Measurements from ENCODE around the gene HIGD1C. TPM values are rescaled to one million over a fixed set of nuclear protein-coding genes. Genes with fewer than 3 reads are reported as not detected.
"Not testable (repeated sequence)": the region's sequence is repeated elsewhere in the genome, so short reads cannot be mapped to it uniquely, and the experiment has no call there.

The HIGD1C gene
- total RNA-seq, 2 donors from 2014 or later: not detected

DNA sequence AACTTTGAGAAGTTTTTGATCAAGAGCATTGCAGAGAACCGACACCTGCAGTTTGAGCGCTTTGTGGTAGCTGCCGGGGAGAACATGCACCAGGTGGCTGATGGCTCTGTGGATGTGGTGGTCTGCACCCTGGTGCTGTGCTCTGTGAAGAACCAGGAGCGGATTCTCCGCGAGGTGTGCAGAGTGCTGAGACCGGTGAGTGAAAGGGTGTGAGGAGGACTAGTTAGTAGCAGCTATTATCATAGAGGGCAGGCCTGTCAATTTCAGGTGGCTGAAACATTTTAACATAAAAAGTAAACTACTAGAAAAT, 27.0 kb upstream of the HIGD1C start:
- H3K4me1 ChIP-seq: peaks cover 7% of the 10 kb centered on the region

GRCh38 chr12:50925920-50926319, 26.4 kb upstream of the HIGD1C start:
- Histone ChIP-seq H3K36me3 (no peaks in the 10 kb centered on the region), H3K9me3 (no peaks in the 10 kb centered on the region), H3K4me1 (peaks cover 7% of the 10 kb centered on the region), H3K4me3 (peak overlapping the region; percentile 56), H3K9ac (ENCODE audit: low read depth in 2 of 2, low read length in 2 of 2) (peak overlapping the region; percentile 65 to 98), H3K27ac (peak overlapping the region; percentile 92), H3K27me3 (no peaks in the 10 kb centered on the region)
- TF ChIP-seq, protein P1, sequence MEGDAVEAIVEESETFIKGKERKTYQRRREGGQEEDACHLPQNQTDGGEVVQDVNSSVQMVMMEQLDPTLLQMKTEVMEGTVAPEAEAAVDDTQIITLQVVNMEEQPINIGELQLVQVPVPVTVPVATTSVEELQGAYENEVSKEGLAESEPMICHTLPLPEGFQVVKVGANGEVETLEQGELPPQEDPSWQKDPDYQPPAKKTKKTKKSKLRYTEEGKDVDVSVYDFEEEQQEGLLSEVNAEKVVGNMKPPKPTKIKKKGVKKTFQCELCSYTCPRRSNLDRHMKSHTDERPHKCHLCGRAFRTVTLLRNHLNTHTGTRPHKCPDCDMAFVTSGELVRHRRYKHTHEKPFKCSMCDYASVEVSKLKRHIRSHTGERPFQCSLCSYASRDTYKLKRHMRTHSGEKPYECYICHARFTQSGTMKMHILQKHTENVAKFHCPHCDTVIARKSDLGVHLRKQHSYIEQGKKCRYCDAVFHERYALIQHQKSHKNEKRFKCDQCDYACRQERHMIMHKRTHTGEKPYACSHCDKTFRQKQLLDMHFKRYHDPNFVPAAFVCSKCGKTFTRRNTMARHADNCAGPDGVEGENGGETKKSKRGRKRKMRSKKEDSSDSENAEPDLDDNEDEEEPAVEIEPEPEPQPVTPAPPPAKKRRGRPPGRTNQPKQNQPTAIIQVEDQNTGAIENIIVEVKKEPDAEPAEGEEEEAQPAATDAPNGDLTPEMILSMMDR (IDR thresholded peaks at IDR 0.05): no peak
- intact Hi-C loops (cut with DNase I): no loop called here
- DNase-seq: no peak

More for the DNA sequence above, 27.0 kb upstream of the HIGD1C start:
- intact Hi-C loops (cut with DNase I): no loop called here
- peak overlapping the region; percentile 92 for H3K27ac ChIP-seq
- H3K27me3 ChIP-seq: no peaks in the 10 kb centered on the region
- no peaks in the 10 kb centered on the region for H3K9me3 ChIP-seq
- peak overlapping the region; percentile 65 to 98 for H3K9ac ChIP-seq (ENCODE audit: low read depth in 2 of 2, low read length in 2 of 2)
- peak; percentile 45 for DNase-seq
- H3K4me3 ChIP-seq: peak overlapping the region; percentile 56
- H3K36me3 ChIP-seq: no peaks in the 10 kb centered on the region
- TF ChIP-seq, protein P1 (IDR thresholded peaks at IDR 0.05): no peak

- peak overlapping the region; percentile 56 for H3K4me3 ChIP-seq
- intact Hi-C loops (cut with DNase I): no loop called here
- peaks cover 12% of the 10 kb centered on the region for H3K4me1 ChIP-seq
- no peaks in the 10 kb centered on the region for H3K36me3 ChIP-seq
- H3K27ac ChIP-seq: peak overlapping the region; percentile 92
- H3K27me3 ChIP-seq: no peaks in the 10 kb centered on the region
- TF ChIP-seq, protein P1 (IDR thresholded peaks at IDR 0.05): no peak
- DNase-seq: no peak
- H3K9me3 ChIP-seq: no peaks in the 10 kb centered on the region
- peak overlapping the region; percentile 51 to 66 for H3K9ac ChIP-seq (ENCODE audit: low read depth in 2 of 2, low read length in 2 of 2)
These were observed 25.9 kb upstream of the HIGD1C start for GRCh38 chr12:50926415-50926814.

GRCh38 chr12:50926932-50927331, 25.4 kb upstream of the HIGD1C start:
- H3K9me3 ChIP-seq; intact Hi-C loops (cut with DNase I); H3K36me3 ChIP-seq; H3K27me3 ChIP-seq: not testable (repeated sequence)
- peak overlapping the region; percentile 92 for H3K27ac ChIP-seq
- peak overlapping the region in 1 of 2 donors; percentile 66 for H3K9ac ChIP-seq (ENCODE audit: low read depth in 2 of 2, low read length in 2 of 2)
- DNase-seq: peak; percentile 83
- peak overlapping the region; percentile 56 for H3K4me3 ChIP-seq
- H3K4me1 ChIP-seq: peaks cover 12% of the 10 kb centered on the region

GRCh38 chr12:50927356-50927755, 25.0 kb upstream of the HIGD1C start:
- no peaks in the 10 kb centered on the region for H3K27me3 ChIP-seq
- peak overlapping the region; percentile 92 for H3K27ac ChIP-seq
- intact Hi-C loops (cut with DNase I): no loop called here
- H3K4me1 ChIP-seq: peaks cover 12% of the 10 kb centered on the region
- DNase-seq: no peak
- peak overlapping the region in 1 of 2 donors; percentile 66 for H3K9ac ChIP-seq (ENCODE audit: low read depth in 2 of 2, low read length in 2 of 2)
- TF ChIP-seq, protein P1 (IDR thresholded peaks at IDR 0.05): no peak
- no peaks in the 10 kb centered on the region for H3K36me3 ChIP-seq
- H3K4me3 ChIP-seq: peak overlapping the region; percentile 56
- H3K9me3 ChIP-seq: no peaks in the 10 kb centered on the region

- intact Hi-C loops (cut with DNase I): no loop called here
- TF ChIP-seq, protein P1 (IDR thresholded peaks at IDR 0.05): no peak
- Histone ChIP-seq H3K9me3 (no peaks in the 10 kb centered on the region), H3K27ac (peak overlapping the region; percentile 92), H3K9ac (ENCODE audit: low read depth in 2 of 2, low read length in 2 of 2) (peak overlapping the region in 1 of 2 donors; percentile 66), H3K27me3 (no peaks in the 10 kb centered on the region), H3K4me3 (peak overlapping the region; percentile 56), H3K36me3 (no peaks in the 10 kb centered on the region), H3K4me1 (peaks cover 12% of the 10 kb centered on the region)
- DNase-seq: no peak
These were observed 24.5 kb upstream of the HIGD1C start for GRCh38 chr12:50927766-50928224.

Data from colonic mucosa (tissue), 4 donors.